Hindlimb muscle (tissue), 1 donor: ENCODE data around the gene MORF4L2. TPM values are rescaled to one million over a fixed set of nuclear protein-coding genes. Genes with fewer than 3 reads are reported as not detected.

ENCODE experiments used
- DNase-seq: peaks from one replicate; pipeline ENCODE4 v3.0.0-alpha.2; 2013
- polyA plus RNA-seq: library from polyadenylated mRNA; unstranded; fragments of 120-200 nt; gene quantifications from one replicate; pipeline ENCODE4 v1.2.1, GENCODE V29; 2013; ENCODE audit not compliant: insufficient read length

Gene MORF4L2
- polyA plus RNA-seq, 1 donor, result 192 TPM

DNA sequence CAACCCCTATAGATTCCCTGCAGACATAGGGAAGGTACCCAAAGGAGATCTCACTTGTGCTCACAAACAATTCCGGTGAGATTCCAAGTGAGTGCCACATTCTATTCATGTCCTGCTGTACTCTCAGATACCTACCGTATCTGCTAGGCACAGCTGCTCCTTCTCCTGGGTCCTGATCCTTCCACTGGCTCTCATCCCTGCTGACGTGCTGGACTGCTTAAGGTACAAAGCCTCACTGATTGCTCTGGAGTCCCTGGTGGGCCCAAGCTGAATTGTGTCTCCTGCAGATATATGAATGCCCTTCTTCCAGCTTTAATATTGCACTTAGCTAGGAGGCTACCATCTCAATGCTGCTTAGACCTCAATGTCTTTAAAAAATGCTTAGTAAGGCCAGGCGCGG is 55.4 kb downstream of the MORF4L2 start:
- DNase-seq, result no peak

- DNase-seq, result no peak
Observed at GRCh38 chrX:103630171-103630511, 56.4 kb downstream of the MORF4L2 start.

- DNase-seq, result peak; percentile 83
Observed at GRCh38 chrX:103629318-103630170, 57.0 kb downstream of the MORF4L2 start.

DNA sequence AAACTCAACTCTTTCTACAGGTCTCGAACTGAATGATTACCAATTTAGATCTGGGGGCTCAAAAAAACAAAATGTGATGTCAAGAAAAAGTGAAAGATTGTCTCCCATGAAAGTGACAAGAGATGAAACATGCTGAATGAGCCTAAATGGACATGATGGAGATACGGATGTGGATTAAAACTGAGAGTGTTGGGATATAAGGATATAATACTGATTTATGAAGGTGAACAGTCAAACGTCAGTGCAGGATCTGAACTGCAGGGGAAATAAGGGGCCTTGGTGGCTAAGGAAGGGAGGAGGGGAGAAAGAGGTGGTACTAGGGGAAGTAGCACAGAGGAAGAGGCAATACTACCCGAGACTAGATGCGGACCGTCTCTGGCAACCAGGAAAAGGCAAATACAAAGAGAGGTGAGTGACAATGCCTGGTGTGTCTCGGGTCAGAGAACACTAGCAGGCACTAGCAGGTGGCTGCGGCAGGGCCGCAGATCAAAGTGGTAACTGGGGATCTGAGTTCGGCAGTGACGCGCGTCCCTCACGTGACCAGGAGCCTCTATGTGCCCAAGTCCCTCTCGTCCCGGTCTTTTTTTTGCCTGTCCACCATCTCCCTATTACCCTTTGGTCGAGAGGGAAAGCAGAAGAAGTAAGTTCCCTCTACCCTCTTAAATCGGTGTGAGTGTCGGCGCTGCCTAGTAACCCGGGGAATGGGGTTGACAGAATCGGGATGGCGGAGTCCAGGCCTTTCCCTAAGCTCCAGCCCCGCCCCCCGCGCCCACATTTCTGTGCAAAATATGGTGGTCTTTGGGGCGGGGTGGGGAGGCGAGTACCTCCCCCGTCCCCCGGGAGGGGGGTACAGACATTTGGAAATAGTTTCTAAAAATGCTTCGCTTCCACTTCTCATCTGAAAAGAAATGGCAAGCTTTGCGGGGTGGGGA is 57.8 kb downstream of the MORF4L2 start, which contains the start of gene TCEAL1:
TCEAL1 (plus strand) TSS at position 590 of the 932 bp plus-strand sequence. CDS start 942 bp downstream, outside the sequence.
- peak; percentile 71 for DNase-seq

- DNase-seq, result no peak
Observed at GRCh38 chrX:103626855-103627254, 59.6 kb downstream of the MORF4L2 start.

Other genes with a start within 250 kb of the MORF4L2 start
- gene RAB40A, start 167.2 kb downstream of the MORF4L2 start, polyA plus RNA-seq, result 0.89 TPM
- 74.8 TPM for gene TCEAL4, start 101.2 kb downstream of the MORF4L2 start, polyA plus RNA-seq
- 10.5 TPM for gene TCEAL3, start 78.7 kb downstream of the MORF4L2 start, polyA plus RNA-seq
- gene TCEAL1, start 57.7 kb downstream of the MORF4L2 start, polyA plus RNA-seq, result 47.0 TPM
- gene TMEM31, start 24.2 kb upstream of the MORF4L2 start, polyA plus RNA-seq, result 1.1 TPM
- 47.7 TPM for gene PLP1, start 90.1 kb upstream of the MORF4L2 start, polyA plus RNA-seq
- gene RAB9B, start 145.6 kb upstream of the MORF4L2 start, polyA plus RNA-seq, result 22.6 TPM